Measurements from ENCODE around the gene RAB41. TPM values are rescaled to one million over a fixed set of nuclear protein-coding genes. Genes with fewer than 3 reads are reported as not detected.

The RAB41 gene
- not detected for total RNA-seq (2013)
- not detected for polyA plus RNA-seq
- polyA minus RNA-seq: not detected in 2 replicates
- 0 to 0.75 (median 0) reads per million in 11 experiments for total RNA-seq

DNA sequence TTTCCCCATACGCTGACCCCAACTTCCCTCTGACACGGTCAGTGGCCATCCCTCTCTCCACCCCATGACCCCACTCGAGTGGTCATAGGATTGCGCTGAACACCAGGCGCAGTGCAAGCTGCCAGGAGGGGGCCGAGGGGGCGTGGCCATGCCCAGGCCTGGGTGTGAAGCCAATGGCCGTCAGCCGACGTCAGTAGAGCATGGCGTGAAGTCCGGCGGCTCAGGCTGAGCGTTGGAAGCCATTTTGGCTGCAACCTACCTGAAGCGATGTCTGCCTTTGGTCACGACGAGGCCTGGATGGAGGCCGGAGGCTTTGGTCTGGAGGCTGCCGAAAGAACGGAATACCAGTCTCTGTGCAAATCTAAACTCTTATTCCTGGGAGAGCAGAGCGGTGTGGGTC lies at the start of gene RAB41:
TSS of gene RAB41 (plus strand) at position 222 of the 400 bp plus-strand sequence. CDS start at position 268, 46 bp downstream.
- Mint-ChIP-seq H3K36me3 (peaks cover 16 to 31% of the 10 kb centered on the region in 2 donors), H3K27ac (no peak within 1 kb of the TSS), H3K9me3 (peaks cover 0 to 6% (median 1%) of the 10 kb centered on the region in 7 donors), H3K27me3 (ENCODE audit: low read depth in 3 of 3) (peaks cover 0 to 2% (median 1%) of the 10 kb centered on the region in 3 donors), H3K4me3 (peak within 1 kb of the TSS in 1 of 2 donors; percentile 27), H3K4me1 (no peaks in the 10 kb centered on the region)
- Histone ChIP-seq H3K79me2 (ENCODE audit: insufficient read depth, low read length) (no peaks in the 10 kb centered on the region), H3K9me3 (replicated peaks in 1 of 2; ENCODE audit: control insufficient read depth in 1 of 2, insufficient read depth in 1 of 2, low read length in 2 of 2) (no peaks in the 10 kb centered on the region), H3K36me3 (replicated peaks in 1 of 2; ENCODE audit: control insufficient read depth in 1 of 2, insufficient read depth in 2 of 2, low read length in 2 of 2) (peaks cover 3 to 14% of the 10 kb centered on the region in 2 donors), H3K4me2 (replicated peaks; ENCODE audit: extremely low read depth, low read length, poor library complexity, severe bottlenecking) (no peak within 1 kb of the TSS), H3K4me3 (replicated peaks in 1 of 3; ENCODE audit: low read depth in 2 of 3, low read length in 3 of 3) (no peak within 1 kb of the TSS), H4K20me1 (ENCODE audit: insufficient read depth, low read length) (no peaks in the 10 kb centered on the region), H2AFZ (ENCODE audit: insufficient read depth, low read depth, low read length, poor library complexity, severe bottlenecking) (no peak within 1 kb of the TSS), H3K27me3 (ENCODE audit: control insufficient read depth in 2 of 2, insufficient read depth in 2 of 2, low read length in 2 of 2) (no peaks in the 10 kb centered on the region), H3K4me1 (ENCODE audit: control insufficient read depth in 1 of 2, insufficient read depth in 2 of 2, low read length in 2 of 2) (no peaks in the 10 kb centered on the region), H3K9ac (ENCODE audit: insufficient read depth, low read length, poor library complexity, severe bottlenecking) (no peak within 1 kb of the TSS), H3K27ac (ENCODE audit: low read depth in 1 of 2, low read length in 2 of 2) (no peak within 1 kb of the TSS)
- intact Hi-C loops (cut with micrococcal nuclease): no loop called here
- no peak for TF ChIP-seq CTCF (IDR thresholded peaks at IDR 0.05)
- WGBS (ENCODE audit: insufficient coverage): 97% methylated on average over 11 of the region's 21 CpGs
- DNase-seq: no peak

DNA sequence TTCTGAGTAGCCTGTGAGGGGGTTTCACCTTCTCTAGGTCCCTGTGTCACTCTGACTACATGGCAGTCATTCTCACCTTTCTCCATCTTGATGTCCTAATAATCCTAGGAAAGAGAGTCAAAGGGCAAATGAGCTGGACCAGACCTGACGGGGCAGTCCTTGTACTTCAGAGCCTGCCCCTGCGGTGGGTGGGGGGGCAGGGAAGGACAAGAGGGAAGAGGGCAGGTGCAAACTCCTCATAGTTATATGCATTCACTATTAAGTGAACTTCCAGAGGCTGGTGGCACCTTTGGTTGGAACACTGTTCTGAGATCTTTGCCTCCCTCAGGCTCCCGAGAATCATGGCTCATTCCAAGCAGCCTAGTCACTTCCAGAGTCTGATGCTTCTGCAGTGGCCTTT lies 47.6 kb upstream of the RAB41 start, which contains the start of gene AWAT1:
TSS of gene AWAT1 (plus strand) at position 301 of the 400 bp plus-strand sequence. CDS start at position 342, 41 bp downstream.
- H3K9ac ChIP-seq (ENCODE audit: insufficient read depth, low read length, poor library complexity, severe bottlenecking): no peak within 1 kb of the TSS
- H3K27ac ChIP-seq (ENCODE audit: low read depth in 1 of 2, low read length in 2 of 2): no peak within 1 kb of the TSS
- intact Hi-C loops (cut with micrococcal nuclease): no loop called here
- no peak within 1 kb of the TSS for H3K4me2 ChIP-seq (replicated peaks; ENCODE audit: extremely low read depth, low read length, poor library complexity, severe bottlenecking)
- no peak for DNase-seq
- H4K20me1 ChIP-seq (ENCODE audit: insufficient read depth, low read length): no peaks in the 10 kb centered on the region
- no CpG with 5 or more reads among the region's 3 CpGs for WGBS (ENCODE audit: insufficient coverage)
- no peak for TF ChIP-seq CTCF (IDR thresholded peaks at IDR 0.05)
- Mint-ChIP-seq H3K27ac (no peak within 1 kb of the TSS), H3K27me3 (ENCODE audit: low read depth in 3 of 3) (no peaks in the 10 kb centered on the region), H3K36me3 (no peaks in the 10 kb centered on the region), H3K4me3 (no peak within 1 kb of the TSS), H3K9me3 (peaks cover 0 to 2% (median 0%) of the 10 kb centered on the region in 7 donors), H3K4me1 (peaks cover 2% of the 10 kb centered on the region)
- no peak within 1 kb of the TSS for H2AFZ ChIP-seq (ENCODE audit: insufficient read depth, low read depth, low read length, poor library complexity, severe bottlenecking)
- H3K4me1 ChIP-seq (ENCODE audit: control insufficient read depth in 1 of 2, insufficient read depth in 2 of 2, low read length in 2 of 2): no peaks in the 10 kb centered on the region
- H3K27me3 ChIP-seq (ENCODE audit: control insufficient read depth in 2 of 2, insufficient read depth in 2 of 2, low read length in 2 of 2): no peaks in the 10 kb centered on the region
- H3K4me3 ChIP-seq (replicated peaks in 1 of 3; ENCODE audit: low read depth in 2 of 3, low read length in 3 of 3): no peak within 1 kb of the TSS
- H3K79me2 ChIP-seq (ENCODE audit: insufficient read depth, low read length): no peaks in the 10 kb centered on the region
- no peaks in the 10 kb centered on the region for H3K36me3 ChIP-seq (replicated peaks in 1 of 2; ENCODE audit: control insufficient read depth in 1 of 2, insufficient read depth in 2 of 2, low read length in 2 of 2)
- H3K9me3 ChIP-seq (replicated peaks in 1 of 2; ENCODE audit: control insufficient read depth in 1 of 2, insufficient read depth in 1 of 2, low read length in 2 of 2): no peaks in the 10 kb centered on the region
